Globus pallidus (tissue), 1 donor: Measurements from ENCODE around the gene EPHA8.

Experiments
- DNase-seq: peaks from one replicate; pipeline ENCODE4 v3.0.0-alpha.2; 2015; ENCODE audit warnings: low spot score

The EPHA8 gene

DNA sequence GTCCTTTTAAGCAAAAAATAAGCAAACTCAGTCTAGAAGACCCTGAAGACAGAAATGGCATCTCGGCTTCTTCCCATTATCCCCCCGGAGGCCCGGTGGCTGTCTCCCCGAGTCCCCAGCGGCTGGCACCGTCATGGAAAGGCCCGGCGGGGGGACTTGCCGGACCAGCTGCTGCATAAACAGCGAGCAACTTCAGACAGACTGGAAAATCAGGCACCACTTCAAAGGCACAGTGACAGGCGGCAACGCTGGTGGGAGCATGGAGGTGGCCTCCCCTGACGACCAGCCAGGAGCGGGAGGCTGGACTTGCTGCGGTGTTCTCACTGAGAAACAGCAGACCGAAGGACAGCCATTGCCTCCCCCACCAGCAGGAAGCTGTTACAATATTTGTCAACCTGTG is 54.8 kb downstream of the EPHA8 start:
- no peak for DNase-seq

- DNase-seq, result no peak
Observed at GRCh38 chr1:22619252-22619651, 56.0 kb downstream of the EPHA8 start.

DNA sequence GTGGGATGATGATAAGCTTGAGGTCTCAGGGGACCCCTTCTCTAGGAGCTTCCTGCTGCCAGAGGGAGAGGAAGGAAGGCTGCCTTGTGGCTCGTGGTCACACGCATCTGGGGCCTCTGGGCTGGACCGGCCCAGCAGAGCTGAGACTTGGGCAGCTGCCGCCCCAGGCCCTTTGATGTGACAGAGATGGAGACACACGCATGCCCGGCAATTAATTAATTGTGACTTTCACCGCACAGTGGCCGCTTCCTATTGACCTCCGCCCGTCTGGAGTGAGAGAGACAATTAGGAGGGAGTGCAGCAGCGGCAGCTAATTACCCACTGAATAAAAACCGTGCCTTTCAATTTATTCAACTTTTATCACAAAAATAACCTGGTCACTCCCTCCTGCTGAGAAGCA is 56.5 kb downstream of the EPHA8 start:
- DNase-seq, result no peak

DNA sequence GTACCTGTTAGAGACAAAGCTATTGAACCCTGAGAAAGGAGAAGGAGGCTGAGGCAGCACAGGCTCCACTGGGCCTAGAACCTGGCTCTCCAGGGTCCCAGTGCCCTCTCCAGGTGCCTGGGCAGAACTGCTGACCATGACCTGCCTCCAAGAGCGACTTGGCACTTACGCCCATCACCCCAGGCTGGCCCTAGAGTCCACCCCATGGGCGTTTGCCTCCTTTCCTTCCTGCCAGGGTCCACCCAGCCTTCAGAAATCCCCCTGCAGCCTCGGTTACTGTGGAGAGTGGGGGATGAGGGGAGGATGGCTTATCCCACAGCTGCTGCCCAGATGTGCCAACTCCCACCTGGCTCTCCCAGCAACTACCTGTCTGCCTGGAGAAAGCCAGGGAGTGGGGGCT is 58.5 kb downstream of the EPHA8 start:
- no peak for DNase-seq

DNA sequence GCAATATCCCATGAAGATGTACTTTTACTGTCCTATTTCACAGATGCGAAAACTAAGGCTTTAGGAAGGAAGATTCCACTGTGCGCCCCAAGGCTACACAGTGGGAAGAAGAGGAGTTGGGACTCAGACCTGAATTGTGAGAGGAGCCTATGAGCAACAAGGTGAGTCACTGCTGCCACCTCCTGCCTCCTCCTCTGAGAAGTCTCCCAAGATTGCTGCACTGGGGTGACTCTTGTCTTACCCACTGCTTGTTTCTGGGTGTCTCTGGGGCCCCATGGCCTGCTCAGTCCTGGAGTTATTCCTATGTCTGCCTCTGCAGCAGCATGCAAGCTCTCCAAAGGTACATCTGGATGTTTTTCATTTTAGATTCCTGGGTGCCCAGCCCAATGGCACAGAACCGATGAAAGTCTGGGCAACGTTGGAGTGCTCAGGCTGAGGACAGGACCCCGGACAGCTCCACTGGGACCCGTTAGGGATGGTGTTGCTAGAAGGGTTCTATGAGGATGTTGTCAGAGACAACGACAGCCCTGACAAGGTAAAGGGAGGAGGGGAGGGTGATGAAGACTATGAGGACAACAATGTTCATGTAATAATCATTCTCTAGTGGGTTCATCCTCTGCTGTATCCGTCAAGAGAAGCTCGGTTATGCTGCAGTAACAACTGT is 62.1 kb downstream of the EPHA8 start:
- no peak for DNase-seq

DNA sequence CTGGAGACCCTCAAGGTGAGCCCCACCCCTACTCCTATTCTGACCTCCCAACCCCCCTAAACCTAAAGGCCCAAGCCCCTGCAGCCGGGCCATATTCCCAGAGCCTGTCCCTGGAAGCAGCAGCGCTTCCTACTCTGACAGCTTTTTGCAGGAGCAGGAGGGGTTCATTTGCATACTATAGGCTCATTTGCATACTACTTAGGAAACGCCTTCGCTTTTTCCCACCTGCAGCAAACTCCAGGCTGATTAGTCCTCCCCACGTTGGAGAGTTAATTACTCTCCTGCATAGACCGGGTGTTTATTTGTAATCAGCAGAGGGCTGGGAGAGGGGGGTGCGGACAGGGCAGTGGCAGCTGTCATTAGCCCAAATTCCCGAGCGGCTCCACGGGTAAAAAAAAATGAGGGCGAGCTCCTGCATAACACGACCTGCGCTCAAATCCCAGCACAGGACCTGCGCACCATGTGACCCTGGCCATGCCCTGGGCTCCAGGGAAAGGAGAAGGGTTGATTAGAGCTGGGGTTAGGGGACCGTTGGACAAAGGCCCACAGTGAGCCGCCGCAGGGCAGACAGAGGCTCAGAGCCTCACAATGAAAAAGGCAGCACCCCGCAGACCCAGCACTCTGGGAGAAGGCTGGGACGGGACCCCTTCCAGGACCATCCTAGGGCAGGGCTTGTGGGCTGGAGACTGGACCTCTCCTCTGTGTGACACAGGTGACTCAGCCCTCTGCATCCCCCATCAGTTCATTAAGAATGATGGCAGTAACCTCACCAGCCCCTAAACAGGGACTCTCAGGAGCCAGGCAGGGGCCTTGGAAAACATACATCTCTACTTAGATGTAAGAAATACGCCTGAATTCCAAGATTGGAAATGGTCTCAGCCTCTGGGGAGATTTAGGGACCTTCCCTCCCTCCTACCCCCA is 63.2 kb downstream of the EPHA8 start:
- no peak for DNase-seq

- DNase-seq, result no peak
Observed at GRCh38 chr1:22627331-22627730, 64.0 kb downstream of the EPHA8 start.

GRCh38 chr1:22628698-22629444 is 65.6 kb downstream of the EPHA8 start:
- no peak for DNase-seq

GRCh38 chr1:22629886-22630285 is 66.6 kb downstream of the EPHA8 start:
- DNase-seq, result no peak

GRCh38 chr1:22633697-22634463 is 70.6 kb downstream of the EPHA8 start:
- DNase-seq, result no peak

GRCh38 chr1:22635436-22635835 is 72.1 kb downstream of the EPHA8 start:
- no peak for DNase-seq

- DNase-seq, result peak; percentile 65
Observed at GRCh38 chr1:22636353-22636752, 73.1 kb downstream of the EPHA8 start, which contains the start of gene C1QA. Gene C1QA, plus strand, starts transcription at chr1:22636628. Its CDS starts 989 bp downstream, at chr1:22637617.

DNA sequence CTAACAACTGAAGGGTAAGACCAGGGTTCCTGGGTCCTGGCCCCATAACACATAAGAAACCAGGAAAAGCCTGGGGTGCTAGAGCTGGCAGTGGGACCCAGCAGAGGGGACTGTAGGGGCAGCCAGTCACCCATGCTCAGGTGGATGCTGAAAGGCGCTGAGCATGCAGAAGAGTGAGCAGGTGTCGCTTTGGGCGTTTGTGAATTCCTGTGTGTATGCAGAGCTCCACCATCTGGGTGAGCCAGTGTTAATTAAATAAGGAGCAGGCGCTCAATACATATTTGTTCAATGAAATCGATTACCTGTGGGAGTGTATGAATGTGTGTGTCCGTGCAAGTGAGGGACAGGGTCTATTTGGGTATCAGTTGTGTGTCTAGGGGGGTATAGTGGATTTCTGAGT is 73.6 kb downstream of the EPHA8 start:
- DNase-seq, result no peak

DNA sequence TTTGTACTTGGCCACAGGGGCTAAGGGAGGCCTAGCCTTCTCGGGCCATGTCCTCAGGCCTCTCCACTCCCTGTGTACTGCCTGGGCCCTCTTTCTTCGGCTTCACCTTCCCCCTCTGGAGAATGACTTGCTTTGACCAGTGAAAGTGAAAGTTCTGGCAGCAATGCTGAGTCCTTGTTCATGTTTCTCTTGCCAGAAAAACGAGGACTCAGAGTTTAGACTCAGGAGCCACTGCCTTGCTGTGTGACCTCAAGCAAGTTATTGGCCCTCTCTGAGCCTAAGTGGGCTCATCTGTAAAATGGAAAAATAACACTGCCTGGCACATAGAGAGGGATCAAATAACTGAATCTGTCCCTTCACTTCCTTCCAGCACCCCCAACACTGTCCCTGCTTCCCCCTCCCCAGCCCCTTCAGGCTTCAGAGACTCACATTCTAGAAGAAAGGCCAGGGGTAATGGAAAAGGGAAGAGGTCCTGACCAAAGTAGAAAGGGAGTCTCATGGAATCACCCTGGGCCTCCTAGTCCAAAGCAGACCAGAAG is 74.7 kb downstream of the EPHA8 start:
- no peak for DNase-seq

GRCh38 chr1:22638476-22639234 is 75.4 kb downstream of the EPHA8 start:
- no peak for DNase-seq

- DNase-seq, result no peak
Observed at GRCh38 chr1:22639286-22639685, 76.0 kb downstream of the EPHA8 start.

DNA sequence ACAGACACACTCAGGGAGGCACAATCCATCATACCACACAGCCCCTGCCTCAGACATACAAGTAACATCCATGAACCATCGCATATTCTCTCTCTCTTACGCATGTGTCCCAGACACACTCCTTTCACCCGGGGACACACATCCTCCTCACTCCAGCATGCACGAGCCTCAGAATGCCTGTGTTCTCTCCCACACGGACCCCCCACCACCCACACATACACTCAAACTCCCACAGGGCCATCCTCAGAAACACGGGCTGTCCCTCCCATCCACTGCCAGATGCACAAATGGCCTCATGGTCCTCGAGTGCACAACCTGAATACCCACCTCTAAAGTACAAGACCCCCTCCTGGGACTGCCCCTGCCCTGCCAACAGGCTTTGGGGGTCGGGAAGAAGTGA is 78.0 kb downstream of the EPHA8 start:
- no peak for DNase-seq

- DNase-seq, result peak; percentile 58
Observed at GRCh38 chr1:22641906-22642636, 78.8 kb downstream of the EPHA8 start.

DNA sequence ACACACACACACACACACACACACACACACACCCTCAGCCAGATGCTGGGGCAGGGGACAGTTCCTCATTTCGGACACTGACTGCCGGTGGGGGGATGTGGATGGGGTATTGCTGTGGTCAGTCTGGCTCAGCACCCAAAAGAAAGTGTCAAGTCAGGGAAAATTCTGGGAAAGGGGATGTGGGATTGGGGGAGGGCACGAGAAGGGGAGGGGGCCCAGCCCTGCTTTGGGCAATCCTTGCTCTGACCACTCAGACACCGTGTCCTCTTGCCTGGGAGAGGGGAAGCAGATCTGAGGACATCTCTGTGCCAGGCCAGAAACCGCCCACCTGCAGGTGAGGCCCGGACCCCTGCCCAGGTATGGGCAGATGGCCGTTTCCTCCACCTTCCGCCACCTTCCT is 80.1 kb downstream of the EPHA8 start, which contains the start of gene C1QC:
TSS of gene C1QC (plus strand) at position 253 of the 400 bp plus-strand sequence. CDS start 391 bp downstream, outside the sequence.
- DNase-seq, result peak; percentile 53

DNA sequence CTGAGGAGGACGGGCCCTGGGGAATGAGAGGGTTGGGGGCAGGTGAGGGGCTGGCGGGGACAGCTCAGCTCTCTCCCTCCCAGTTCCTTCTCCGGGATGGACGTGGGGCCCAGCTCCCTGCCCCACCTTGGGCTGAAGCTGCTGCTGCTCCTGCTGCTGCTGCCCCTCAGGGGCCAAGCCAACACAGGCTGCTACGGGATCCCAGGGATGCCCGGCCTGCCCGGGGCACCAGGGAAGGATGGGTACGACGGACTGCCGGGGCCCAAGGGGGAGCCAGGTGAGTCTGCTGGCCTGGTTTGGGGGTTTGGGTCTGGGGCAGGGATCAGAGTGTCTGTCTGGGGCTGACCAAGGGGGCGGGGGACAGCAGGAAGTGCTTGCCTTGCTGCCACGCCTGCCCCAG is 80.6 kb downstream of the EPHA8 start:
- DNase-seq, result no peak
